Cardiac fibroblast (primary cell): ENCODE measurements around the gene QRICH2.
"Not testable (repeated sequence)": the region's sequence is repeated elsewhere in the genome, so short reads cannot be mapped to it uniquely, and the experiment has no call there.

Experiments
- DNase-seq, 2 donors: peaks; one replicate each; pipeline versions ENCODE4 v3.0.0 to v3.0.0-alpha.2; 2010; ENCODE audit warnings: low read depth in 2 of 2
- H3K4me3 ChIP-seq, 2 donors: replicated peaks in 1 of 2; 1 replicate in 1 of 2; 2 replicates in 1 of 2; pipeline ENCODE4 v1.5.1; 2011; ENCODE audit warnings: low read depth in 2 of 2, low read length in 2 of 2, mild to moderate bottlenecking in 2 of 2, moderate library complexity in 1 of 2
- CTCF ChIP-seq: IDR thresholded peaks from one replicate; pipeline ENCODE4 v1.5.1; 2011; ENCODE audit warnings: low read depth, mild to moderate bottlenecking, low read length, inconsistent platforms

The QRICH2 gene

GRCh38 chr17:76268991-76269981, 38.8 kb downstream of the QRICH2 start:
- TF ChIP-seq CTCF = no peak
- DNase-seq = no peak
- no peak overlapping the region for H3K4me3 ChIP-seq

GRCh38 chr17:76268015-76268749, 39.9 kb downstream of the QRICH2 start:
- DNase-seq = peak; percentile 90 to 93
- peak overlapping the region in 1 of 2 donors; percentile 26 for H3K4me3 ChIP-seq

GRCh38 chr17:76267581-76268001, 40.5 kb downstream of the QRICH2 start:
- DNase-seq, H3K4me3 ChIP-seq: not testable (repeated sequence)

More at GRCh38 chr17:76268015-76268749, 39.9 kb downstream of the QRICH2 start:
- no peak for TF ChIP-seq CTCF

DNA sequence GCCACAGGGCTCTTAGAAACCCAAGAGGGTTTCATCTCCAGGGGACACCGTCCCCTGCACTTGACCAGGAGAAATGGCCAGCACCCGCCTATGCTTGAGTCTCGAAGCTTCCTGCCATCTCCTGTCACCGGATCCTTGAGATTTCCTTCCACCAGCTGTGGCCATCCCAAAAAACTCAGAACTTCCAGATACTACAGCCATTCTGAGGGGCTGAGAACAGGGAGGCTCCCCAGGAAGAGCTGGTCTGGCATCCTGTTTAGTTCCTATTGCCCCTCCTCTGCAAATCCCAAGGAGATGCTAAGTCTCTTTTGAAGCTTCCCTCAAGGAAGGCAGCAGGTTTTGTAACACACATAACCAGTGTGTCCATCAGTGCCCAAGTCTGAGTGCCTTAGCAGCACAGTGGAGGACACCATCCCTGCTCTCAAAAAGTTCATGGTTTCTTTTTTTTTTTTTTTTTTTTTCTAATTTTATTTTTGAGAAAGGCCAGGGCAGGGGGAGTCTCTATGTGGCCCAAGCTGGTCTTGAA, 41.0 kb downstream of the QRICH2 start:
- peak overlapping the region; percentile 68 to 83 for H3K4me3 ChIP-seq
- TF ChIP-seq CTCF = no peak
- no peak for DNase-seq

GRCh38 chr17:76266244-76266938, 41.7 kb downstream of the QRICH2 start:
- no peak for TF ChIP-seq CTCF
- DNase-seq = peak; percentile 49 to 65
- H3K4me3 ChIP-seq = peak overlapping the region; percentile 68 to 83

GRCh38 chr17:76265624-76266243, 42.3 kb downstream of the QRICH2 start:
- TF ChIP-seq CTCF = no peak
- peak overlapping the region; percentile 68 to 83 for H3K4me3 ChIP-seq
- DNase-seq = peak; percentile 47 to 75
